WTC11 (cell line): Measurements from ENCODE around the gene GPR183. TPM values are rescaled to one million over a fixed set of nuclear protein-coding genes. Genes with fewer than 3 reads are reported as not detected.

ENCODE experiments used
- ATAC-seq: fragments of 200-7000 bp; cut with Tn5 transposase; 2 replicates; pipeline ENCODE4 v1.10.0; 2021; ENCODE audit warnings: mild to moderate bottlenecking, moderate library complexity
- CTCF ChIA-PET: fragments of 300-600 bp; sonication (Branson Sonifier 250); formaldehyde crosslinking; loops from one replicate; lab custom pipeline; 2021; ENCODE audit warnings: antibody characterized with exemption; lab: Charles Lee
- POLR2A ChIA-PET: fragments of 350-600 bp; sonication (Branson Sonifier 250); formaldehyde crosslinking; loops from one replicate; lab custom pipeline; 2021; ENCODE audit warnings: antibody characterized with exemption; lab: Charles Lee
- DNase-seq: peaks from one replicate; pipeline ENCODE4 v3.0.0; 2021; ENCODE audit warnings: low spot score
- H3K27ac Mint-ChIP-seq: 2 replicates; pipeline ENCODE4 v1.8.0; 2021; ENCODE audit warnings: mixed read lengths
- H3K27me3 Mint-ChIP-seq: 2 replicates; pipeline ENCODE4 v1.8.0; 2021; ENCODE audit warnings: low read depth, mild to moderate bottlenecking, moderate library complexity, mixed read lengths
- H3K36me3 Mint-ChIP-seq: 2 replicates; pipeline ENCODE4 v1.8.0; 2021; ENCODE audit warnings: mixed read lengths
- H3K4me1 Mint-ChIP-seq: 2 replicates; pipeline ENCODE4 v1.8.0; 2022; ENCODE audit warnings: mixed read lengths
- H3K4me3 Mint-ChIP-seq: 2 replicates; pipeline ENCODE4 v1.8.0; 2021; ENCODE audit warnings: mild to moderate bottlenecking, moderate library complexity, mixed read lengths
- H3K9me3 Mint-ChIP-seq: 2 replicates; pipeline ENCODE4 v1.8.0; 2021; ENCODE audit warnings: mixed read lengths
- AFF4 ChIP-seq: sonication (generic); formaldehyde crosslinking; IDR thresholded peaks from 2 replicates; pipeline ENCODE4 v1.8.1; 2023; ENCODE audit warnings: mild to moderate bottlenecking, missing genetic modification reagents, borderline replicate concordance
- ATF1 ChIP-seq: sonication (generic); formaldehyde crosslinking; IDR thresholded peaks from 2 replicates; pipeline ENCODE4 v1.8.1; 2023; ENCODE audit warnings: mild to moderate bottlenecking, moderate library complexity, missing genetic modification reagents
- ATF6 ChIP-seq: sonication (generic); formaldehyde crosslinking; IDR thresholded peaks from 2 replicates; pipeline ENCODE4 v1.8.1; 2023; ENCODE audit warnings: mild to moderate bottlenecking, missing genetic modification reagents
- CREB1 ChIP-seq: sonication (generic); formaldehyde crosslinking; IDR thresholded peaks from 2 replicates; pipeline ENCODE4 v1.8.0; 2023; ENCODE audit warnings: mild to moderate bottlenecking, missing genetic modification reagents
- CREM ChIP-seq: sonication (generic); formaldehyde crosslinking; IDR thresholded peaks from 2 replicates; pipeline ENCODE4 v1.8.1; 2022; ENCODE audit warnings: mild to moderate bottlenecking, missing genetic modification reagents, moderate library complexity
- CTCF ChIP-seq: fragments of 200-600 bp; IDR thresholded peaks from 2 replicates; pipeline ENCODE4 v1.8.0; 2022; ENCODE audit warnings: antibody characterized with exemption
- E2F1 ChIP-seq: sonication (generic); formaldehyde crosslinking; IDR thresholded peaks from 2 replicates; pipeline ENCODE4 v1.8.0; 2022; ENCODE audit warnings: mild to moderate bottlenecking, missing genetic modification reagents
- ESRRA ChIP-seq: sonication (generic); formaldehyde crosslinking; IDR thresholded peaks from 2 replicates; pipeline ENCODE4 v1.8.1; 2022; ENCODE audit warnings: mild to moderate bottlenecking, missing genetic modification reagents, borderline replicate concordance
- ETV6 ChIP-seq: sonication (generic); formaldehyde crosslinking; IDR thresholded peaks from 2 replicates; pipeline ENCODE4 v1.8.1; 2022; ENCODE audit warnings: mild to moderate bottlenecking, missing genetic modification reagents
- FOXK1 ChIP-seq: sonication (generic); formaldehyde crosslinking; IDR thresholded peaks from 2 replicates; pipeline ENCODE4 v1.8.0; 2022; ENCODE audit warnings: mild to moderate bottlenecking, moderate library complexity, missing genetic modification reagents
- FOXP1 ChIP-seq: sonication (generic); formaldehyde crosslinking; IDR thresholded peaks from 2 replicates; pipeline ENCODE4 v1.8.0; 2022; ENCODE audit warnings: missing genetic modification reagents, mild to moderate bottlenecking, moderate library complexity, borderline replicate concordance
- KAT7 ChIP-seq: sonication (generic); formaldehyde crosslinking; IDR thresholded peaks from 2 replicates; pipeline ENCODE4 v1.8.1; 2023; ENCODE audit warnings: missing genetic modification reagents, mild to moderate bottlenecking, borderline replicate concordance
- MAX ChIP-seq: sonication (generic); formaldehyde crosslinking; IDR thresholded peaks from 2 replicates; pipeline ENCODE4 v1.8.0; 2022; ENCODE audit warnings: mild to moderate bottlenecking, missing genetic modification reagents
- MYBL2 ChIP-seq: sonication (generic); formaldehyde crosslinking; IDR thresholded peaks from 2 replicates; pipeline ENCODE4 v1.8.1; 2023; ENCODE audit warnings: mild to moderate bottlenecking, moderate library complexity, missing genetic modification reagents
- NR2C2 ChIP-seq: sonication (generic); formaldehyde crosslinking; IDR thresholded peaks from 2 replicates; pipeline ENCODE4 v1.8.0; 2022; ENCODE audit warnings: mild to moderate bottlenecking, missing genetic modification reagents
- SOX15 ChIP-seq: fragments of 250-450 bp; sonication (Bioruptor Pico); IDR thresholded peaks from 2 replicates; pipeline ENCODE4 v1.9.0; 2021; ENCODE audit warnings: mild to moderate bottlenecking
- TCF7 ChIP-seq: sonication (generic); formaldehyde crosslinking; IDR thresholded peaks from 2 replicates; pipeline ENCODE4 v1.8.0; 2022; ENCODE audit warnings: mild to moderate bottlenecking, low read depth, missing genetic modification reagents, moderate library complexity
- ZNF121 ChIP-seq: sonication (generic); formaldehyde crosslinking; IDR thresholded peaks from 2 replicates; pipeline ENCODE4 v1.8.0; 2023; ENCODE audit warnings: missing genetic modification reagents
- ZNF138 ChIP-seq: sonication (generic); formaldehyde crosslinking; conservative IDR thresholded peaks from 2 replicates; pipeline ENCODE4 v1.8.1; 2022; ENCODE audit warnings: mild to moderate bottlenecking, moderate library complexity, missing genetic modification reagents
- ZNF263 ChIP-seq: sonication (generic); formaldehyde crosslinking; IDR thresholded peaks from 2 replicates; pipeline ENCODE4 v1.8.1; 2022; ENCODE audit warnings: low read depth, mild to moderate bottlenecking, moderate library complexity, missing genetic modification reagents
- ZNF416 ChIP-seq: fragments of 250-450 bp; sonication (Bioruptor Pico); IDR thresholded peaks from 2 replicates; pipeline ENCODE4 v1.9.0; 2021; ENCODE audit warnings: mild to moderate bottlenecking, inconsistent platforms
- ZNF423 ChIP-seq: fragments of 250-450 bp; sonication (Bioruptor Pico); IDR thresholded peaks from 2 replicates; pipeline ENCODE4 v2.1.2; 2022; ENCODE audit warnings: mild to moderate bottlenecking, moderate library complexity
- ZNF671 ChIP-seq: fragments of 250-450 bp; sonication (Bioruptor Pico); IDR thresholded peaks from 2 replicates; pipeline ENCODE4 v1.8.0; 2021; ENCODE audit warnings: mild to moderate bottlenecking
- ZSCAN18 ChIP-seq: fragments of 250-450 bp; sonication (Bioruptor Pico); IDR thresholded peaks from 2 replicates; pipeline ENCODE4 v2.1.2; 2022; ENCODE audit warnings: mild to moderate bottlenecking, moderate library complexity
- total RNA-seq: library from RNA; stranded (reverse); gene quantifications from 3 replicates; pipeline ENCODE4 v1.2.3, GENCODE V29; 2021

The GPR183 gene
- total RNA-seq, 1 experiment from 2014 or later = 0.13 TPM

- TF ChIP-seq AFF4 (CRISPR knock-in tag) = no peak
- TF ChIP-seq CREB1 (CRISPR knock-in tag) = no peak
- no peak for TF ChIP-seq ETV6
- no peak for TF ChIP-seq FOXK1 (CRISPR knock-in tag)
- no peak for TF ChIP-seq CTCF
- TF ChIP-seq, all 79 proteins: peak for 0
Observed at GRCh38 chr13:99334221-99334620, 27.0 kb upstream of the GPR183 start (continued).

- peaks cover 11% of the 10 kb centered on the region for H3K4me1 Mint-ChIP-seq
- ChIA-PET POLR2A (no interaction called here), CTCF (interaction anchor here (1.4 kb wide), 1 partner anchor 28 kb away, joined by 3 read pairs; no protein-coding TSS in a partner anchor)
- H3K9me3 Mint-ChIP-seq = no peaks in the 10 kb centered on the region
- 0 out of 2 replicates have a peak, but pooled peaks cover under 1% of the 10 kb centered on the region for H3K36me3 Mint-ChIP-seq
- H3K4me3 Mint-ChIP-seq = no peak overlapping the region
- ATAC-seq = no peak
- DNase-seq = no peak
- H3K27me3 Mint-ChIP-seq = no peaks in the 10 kb centered on the region
- no peak for TF ChIP-seq ETV6
- no peak for TF ChIP-seq CREM (CRISPR knock-in tag)
- no peak for TF ChIP-seq ESRRA (CRISPR knock-in tag)
- no peak for TF ChIP-seq ZNF416
- TF ChIP-seq ZNF138 (CRISPR knock-in tag) = no peak
- no peak for TF ChIP-seq ZNF423 (CRISPR knock-in tag)
- TF ChIP-seq ZNF121 (CRISPR knock-in tag) = no peak
- no peak for TF ChIP-seq ATF6 (CRISPR knock-in tag)
- no peak for TF ChIP-seq NR2C2 (CRISPR knock-in tag)
- no peak for TF ChIP-seq KAT7 (CRISPR knock-in tag)
- no peak for TF ChIP-seq TCF7 (CRISPR knock-in tag)
- no peak overlapping the region for H3K27ac Mint-ChIP-seq
Observed at GRCh38 chr13:99332456-99332855, 25.3 kb upstream of the GPR183 start.

- 0 out of 2 replicates have a peak overlapping the region, but pooled peaks have one; percentile 30 for H3K27ac Mint-ChIP-seq
- H3K4me3 Mint-ChIP-seq = no peak overlapping the region
- no peaks in the 10 kb centered on the region for H3K36me3 Mint-ChIP-seq
- H3K4me1 Mint-ChIP-seq = peaks cover 8% of the 10 kb centered on the region
- ChIA-PET CTCF (interaction anchor here (1.4 kb wide), 1 partner anchor 28 kb away, joined by 3 read pairs; no protein-coding TSS in a partner anchor), POLR2A (no interaction called here)
- no peaks in the 10 kb centered on the region for H3K9me3 Mint-ChIP-seq
- no peak for ATAC-seq
- no peaks in the 10 kb centered on the region for H3K27me3 Mint-ChIP-seq
- TF ChIP-seq ZSCAN18 (CRISPR knock-in tag) (no peak), ESRRA (CRISPR knock-in tag) (no peak), FOXP1 (CRISPR knock-in tag) (no peak), E2F1 (CRISPR knock-in tag) (no peak), ATF1 (no peak), ZNF121 (CRISPR knock-in tag) (no peak), ZNF263 (CRISPR knock-in tag) (no peak), SOX15 (CRISPR knock-in tag) (no peak), ZNF423 (CRISPR knock-in tag) (no peak), MYBL2 (CRISPR knock-in tag) (no peak), ZNF671 (no peak), KAT7 (CRISPR knock-in tag) (no peak), MAX (no peak), ZNF416 (no peak)
- TF ChIP-seq, all 79 proteins: peak for 0
- no peak for DNase-seq
Observed at GRCh38 chr13:99331881-99332293, 24.7 kb upstream of the GPR183 start.
